Pulmonary artery endothelial cell (primary cell): ENCODE results near the gene HOXB7. TPM values are rescaled to one million over a fixed set of nuclear protein-coding genes. Genes with fewer than 3 reads are reported as not detected.

Experiments
- DNase-seq: peaks from one replicate; pipeline ENCODE4 v3.0.0-alpha.2; 2011; ENCODE audit warnings: low read depth, low spot score
- total RNA-seq: library from RNA; depleted of rRNA; stranded (reverse); fragments of >200 nt; gene quantifications from 2 replicates; pipeline ENCODE4 v1.2.3, GENCODE V29; 2014

HOXB7 gene
- total RNA-seq, 1 donor from 2014 or later: 0.59 TPM

DNA sequence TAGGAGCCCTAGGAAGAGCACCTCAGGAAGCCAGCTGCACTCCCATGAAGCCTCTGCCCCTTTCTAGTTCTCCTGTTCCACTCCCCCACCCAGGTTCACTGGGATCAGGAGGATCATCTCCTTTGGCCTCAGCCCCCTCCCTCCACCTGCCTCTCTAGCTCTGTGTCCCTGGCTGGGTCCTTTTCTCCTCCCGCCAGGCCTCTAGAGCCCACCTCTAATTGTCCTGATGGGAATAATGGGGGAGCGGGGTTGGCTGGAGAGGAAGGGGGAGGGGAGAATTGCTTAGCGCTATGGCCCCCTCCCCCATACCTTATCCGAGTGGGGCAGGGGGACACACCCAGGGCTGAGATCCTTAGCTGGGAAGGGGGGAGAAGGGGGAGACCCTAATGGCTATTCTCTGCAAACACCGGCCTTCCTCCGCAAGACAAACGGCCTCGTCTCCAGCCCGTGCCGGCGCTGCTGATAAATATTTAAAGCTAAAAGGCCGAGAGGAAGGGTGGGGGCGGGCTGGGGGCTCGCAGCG lies 997 bp downstream of the HOXB7 start:
- no peak for DNase-seq

DNA sequence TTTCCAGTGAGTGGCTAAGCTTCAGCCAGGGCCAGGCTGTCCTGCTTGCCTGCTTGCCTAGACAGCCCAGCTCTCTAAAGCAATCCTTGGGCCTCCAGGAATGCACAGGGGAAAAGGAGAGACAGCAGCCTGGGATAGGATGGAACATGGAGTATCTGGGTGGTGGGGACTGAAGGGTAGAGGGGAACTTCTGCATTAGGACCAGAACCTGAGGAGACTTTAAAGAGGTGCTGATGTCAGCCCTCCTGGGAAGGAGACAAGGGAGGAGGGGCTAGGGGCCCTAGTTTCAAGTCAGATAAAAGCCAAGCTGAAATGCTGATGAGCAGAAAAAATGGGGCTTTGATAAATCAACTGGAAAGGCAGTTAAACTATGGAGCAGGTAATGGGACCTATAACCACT lies 1.8 kb downstream of the HOXB7 start:
- no peak for DNase-seq

DNA sequence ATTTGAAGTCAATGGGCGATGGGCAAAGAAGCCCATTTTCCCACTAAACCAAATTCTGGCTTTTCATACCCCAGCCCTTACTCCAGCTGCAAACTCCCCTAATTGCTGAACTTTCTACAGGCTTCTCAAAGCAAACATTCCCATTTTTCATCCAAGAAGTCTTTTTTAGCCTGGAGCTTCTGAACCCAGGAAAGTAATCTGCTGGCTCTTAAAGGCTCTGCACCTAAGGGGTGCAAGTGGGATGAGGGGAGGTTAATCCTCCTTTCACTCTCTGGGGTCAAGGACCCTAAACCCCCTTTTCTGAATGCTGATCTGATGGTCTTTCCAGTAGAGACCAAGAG lies 2.4 kb downstream of the HOXB7 start:
- no peak for DNase-seq

DNA sequence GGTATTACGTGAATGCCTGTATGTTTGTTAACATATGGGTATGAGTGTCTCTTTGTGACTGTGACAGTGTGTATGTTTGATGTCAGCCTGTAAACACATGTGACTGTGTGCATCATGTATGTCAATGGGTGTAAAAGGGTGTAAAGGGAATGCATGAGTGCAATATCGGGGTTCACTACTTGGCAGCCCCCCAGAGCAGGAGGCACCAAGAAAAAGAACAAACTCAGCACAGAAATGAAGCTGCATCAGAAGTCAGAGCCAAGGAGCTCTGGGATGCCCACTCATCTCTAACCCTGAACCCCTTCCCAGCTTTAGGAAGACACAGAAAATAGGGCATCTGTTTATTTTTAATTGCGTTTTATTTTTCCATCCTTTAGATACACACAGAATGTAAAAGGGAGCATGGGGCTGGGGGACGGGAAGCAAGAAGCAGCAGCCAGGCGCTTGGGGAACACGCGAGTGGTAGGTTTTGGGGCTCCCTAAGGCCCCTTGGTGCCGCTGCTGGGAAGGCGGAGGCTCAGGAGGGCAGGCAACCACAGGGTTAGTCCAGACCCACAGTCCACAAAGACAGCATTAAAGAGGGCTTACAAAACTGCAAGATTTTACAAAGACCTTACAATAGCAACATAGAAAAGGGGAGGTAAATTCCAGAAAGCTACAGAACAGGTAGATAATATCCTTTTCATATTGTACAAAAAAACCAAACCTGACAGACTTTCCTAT lies 3.8 kb downstream of the HOXB7 start:
- DNase-seq: no peak

DNA sequence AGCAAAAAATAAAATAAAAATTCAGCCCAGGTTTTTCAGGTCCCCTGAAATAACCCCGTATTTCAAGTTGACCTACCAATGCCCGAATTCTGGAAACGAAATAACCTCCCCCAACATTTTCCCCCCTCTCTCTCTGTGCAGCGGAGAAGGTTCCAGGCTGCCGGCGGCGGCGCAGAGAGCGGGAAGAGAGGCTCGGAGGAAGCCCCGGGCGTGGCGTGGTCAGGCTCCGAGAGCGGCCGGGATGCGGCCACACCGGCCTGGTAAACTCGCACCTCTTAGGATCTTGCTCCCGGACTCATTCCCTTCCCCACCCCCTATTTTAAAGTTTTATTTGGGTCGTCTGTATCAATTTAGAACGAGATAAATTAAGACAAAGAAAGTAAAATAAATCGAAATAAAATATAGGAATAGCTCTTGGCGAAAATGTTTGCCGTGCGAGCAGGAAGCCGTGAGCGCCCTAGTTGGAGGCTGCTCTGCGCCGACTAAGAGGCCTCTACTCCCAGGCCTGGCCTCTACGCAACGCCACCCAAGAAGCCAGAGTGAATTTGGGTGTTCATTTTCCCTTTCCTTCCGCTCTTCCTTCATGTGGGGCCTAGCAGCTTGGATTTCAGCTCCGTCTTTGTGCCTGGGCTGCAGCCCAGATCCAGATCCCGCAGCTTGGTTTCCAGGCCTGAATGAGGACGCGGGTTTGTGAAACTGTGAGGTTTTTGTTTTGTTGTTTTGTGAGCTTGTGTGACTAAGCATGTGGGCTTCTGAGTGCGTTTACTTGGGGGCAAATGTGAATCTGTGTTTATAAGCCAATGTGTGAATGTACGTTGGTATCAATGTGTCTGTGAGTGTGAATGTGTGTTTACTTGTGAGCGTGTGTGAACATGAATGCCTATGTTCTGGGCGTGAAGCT lies 4.6 kb downstream of the HOXB7 start:
- no peak for DNase-seq

DNA sequence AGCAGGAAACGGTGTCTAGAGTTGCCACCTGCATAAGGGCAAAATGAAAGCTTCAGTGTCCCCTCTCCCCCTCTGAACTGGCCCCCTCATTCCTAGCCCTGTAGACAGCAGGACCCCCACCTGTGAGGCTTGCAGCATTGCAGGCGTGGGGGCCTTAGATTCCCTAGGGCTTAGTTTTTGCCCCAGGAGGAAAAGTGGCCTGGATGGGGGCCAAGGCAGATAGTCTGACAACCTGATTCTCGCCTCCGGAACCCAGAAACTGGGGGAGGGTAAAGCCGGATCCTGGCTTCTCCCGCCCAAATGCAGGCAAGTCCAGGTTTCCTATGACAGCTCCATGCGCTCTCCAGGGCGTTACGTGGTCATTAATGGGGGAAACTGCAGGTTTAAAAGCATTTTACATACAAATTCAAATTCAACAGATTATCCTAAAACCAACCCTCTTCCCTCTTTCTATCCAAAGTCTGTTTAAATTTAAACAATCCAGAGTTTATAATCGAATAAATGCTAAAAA lies 5.4 kb downstream of the HOXB7 start:
- no peak for DNase-seq

DNA sequence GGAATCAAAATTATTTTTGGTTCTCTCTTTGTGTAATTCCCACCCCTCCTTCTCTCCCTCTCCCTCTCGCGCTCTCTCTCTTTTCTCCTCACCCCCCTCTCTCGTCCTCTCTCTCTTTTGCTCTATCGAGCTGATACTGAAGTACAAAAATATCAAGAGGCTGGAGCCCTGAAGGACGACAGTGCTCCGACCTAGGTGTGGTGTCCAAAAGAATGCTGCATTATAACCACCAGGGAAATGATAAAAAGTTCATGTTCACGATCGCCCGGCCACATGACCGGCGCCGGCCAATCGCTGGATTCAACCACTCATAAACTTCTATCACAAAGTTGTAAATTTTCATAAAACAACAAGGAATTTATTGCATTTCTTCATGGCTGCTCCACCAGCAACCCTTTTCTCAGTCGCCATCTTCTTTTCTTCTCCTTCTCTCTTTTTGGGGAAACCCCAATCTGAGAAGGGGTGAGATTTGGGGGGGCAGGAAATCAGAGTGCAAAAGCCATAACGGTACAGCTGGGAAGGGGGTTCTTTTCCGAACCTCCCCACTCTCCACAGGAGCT lies 6.0 kb downstream of the HOXB7 start, which contains the start of gene HOXB6:
Gene HOXB6, minus strand, starts transcription at position 217 of the 560 bp plus-strand sequence. CDS start 6,836 bp downstream, outside the sequence.
- no peak for DNase-seq

DNA sequence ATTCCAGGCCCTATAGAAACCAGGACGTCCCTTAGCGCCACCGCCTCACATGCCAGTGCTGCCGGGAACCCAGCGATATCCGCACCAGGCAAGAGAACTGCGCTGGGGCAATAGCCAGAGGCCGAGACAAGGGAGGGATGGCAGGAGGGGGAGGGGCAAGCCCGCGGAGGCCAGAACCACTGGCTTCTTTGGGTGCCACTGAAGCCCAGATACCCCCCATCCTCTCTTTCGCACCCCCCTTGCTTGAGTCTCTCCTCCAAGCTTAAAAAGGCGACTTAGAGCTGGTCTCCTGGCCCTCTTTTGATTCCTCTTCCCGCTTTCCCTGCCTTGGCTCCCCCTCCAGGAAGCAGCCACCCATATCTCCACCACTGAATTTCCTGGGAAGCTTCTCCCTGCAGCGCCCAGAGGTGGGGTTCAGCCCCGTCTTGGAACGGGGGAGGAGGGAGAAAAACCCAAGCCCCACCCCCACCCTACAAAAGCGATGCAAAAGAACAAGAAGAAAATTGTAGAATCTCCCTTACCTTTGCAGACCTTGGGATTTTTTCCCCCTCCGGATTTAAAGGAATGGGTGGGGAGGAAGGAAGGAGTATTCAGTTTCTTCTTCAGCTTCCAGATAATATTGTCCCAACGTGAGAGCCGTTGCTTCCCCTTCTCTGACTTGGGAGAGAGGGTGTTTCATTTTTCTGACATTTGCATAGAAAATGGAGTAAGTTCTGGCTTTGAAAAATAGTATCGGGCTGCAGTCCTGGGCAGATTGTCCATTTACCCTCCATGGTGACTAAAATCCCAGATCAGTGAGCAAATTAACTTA lies 6.7 kb downstream of the HOXB7 start:
- no peak for DNase-seq

DNA sequence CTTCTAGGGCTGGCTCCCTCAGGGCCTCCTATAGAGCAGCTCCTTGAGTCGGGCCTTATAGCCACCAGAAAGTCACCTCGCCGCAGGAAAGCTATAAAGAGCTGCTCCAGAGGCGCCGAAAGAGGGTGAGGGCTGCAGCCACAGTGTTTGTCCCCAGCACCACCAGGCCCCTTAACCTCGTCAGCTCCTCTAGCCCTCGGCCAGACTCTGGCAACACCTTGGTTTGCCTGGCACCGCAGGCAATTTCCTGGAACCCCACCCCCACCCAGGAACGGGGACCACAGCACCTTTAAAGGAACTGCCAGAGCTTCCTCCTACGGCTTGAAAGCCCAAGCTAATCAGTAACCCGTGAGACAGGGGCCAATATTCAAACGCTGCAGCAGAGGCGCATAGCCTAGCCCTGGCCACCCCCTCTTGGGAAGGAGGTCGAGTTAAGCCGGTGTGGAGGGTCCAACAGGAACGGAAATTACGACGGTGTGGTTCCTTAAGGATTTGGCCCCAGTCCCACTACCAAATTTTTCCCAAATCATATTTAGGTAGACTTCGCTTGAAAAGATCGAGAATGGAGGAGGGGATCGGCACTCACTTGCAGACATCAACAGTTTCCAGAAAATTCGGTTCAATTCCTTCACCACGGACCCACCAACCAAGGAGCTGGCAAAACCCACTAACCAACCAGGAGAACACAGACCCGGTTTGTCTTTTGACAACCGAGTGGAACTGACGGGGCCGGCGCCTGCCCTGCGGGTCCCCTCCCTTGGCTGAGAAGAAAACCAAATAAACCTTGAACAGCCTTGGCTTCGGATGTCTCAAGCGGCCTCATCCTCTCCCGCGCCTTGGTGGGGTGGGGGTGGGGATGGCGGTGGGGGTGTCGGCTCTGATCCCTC lies 9.0 kb downstream of the HOXB7 start:
- no peak for DNase-seq

DNA sequence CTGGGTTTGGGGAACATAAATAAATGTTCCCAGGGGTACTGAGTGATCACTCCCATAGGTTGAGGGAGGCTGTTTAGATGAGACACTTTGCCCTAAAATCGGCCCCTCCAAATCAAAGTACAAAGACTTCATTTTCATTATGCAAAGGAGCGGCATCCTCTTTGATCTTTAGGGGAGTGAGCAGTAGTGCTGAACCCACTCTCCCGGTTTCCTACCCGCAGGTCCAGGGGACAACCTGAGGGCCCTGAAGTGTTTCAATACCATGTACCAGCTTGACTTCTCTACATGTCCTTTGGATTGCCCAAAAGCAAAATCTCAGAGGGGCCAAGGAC lies 9.6 kb downstream of the HOXB7 start:
- DNase-seq: no peak

DNA sequence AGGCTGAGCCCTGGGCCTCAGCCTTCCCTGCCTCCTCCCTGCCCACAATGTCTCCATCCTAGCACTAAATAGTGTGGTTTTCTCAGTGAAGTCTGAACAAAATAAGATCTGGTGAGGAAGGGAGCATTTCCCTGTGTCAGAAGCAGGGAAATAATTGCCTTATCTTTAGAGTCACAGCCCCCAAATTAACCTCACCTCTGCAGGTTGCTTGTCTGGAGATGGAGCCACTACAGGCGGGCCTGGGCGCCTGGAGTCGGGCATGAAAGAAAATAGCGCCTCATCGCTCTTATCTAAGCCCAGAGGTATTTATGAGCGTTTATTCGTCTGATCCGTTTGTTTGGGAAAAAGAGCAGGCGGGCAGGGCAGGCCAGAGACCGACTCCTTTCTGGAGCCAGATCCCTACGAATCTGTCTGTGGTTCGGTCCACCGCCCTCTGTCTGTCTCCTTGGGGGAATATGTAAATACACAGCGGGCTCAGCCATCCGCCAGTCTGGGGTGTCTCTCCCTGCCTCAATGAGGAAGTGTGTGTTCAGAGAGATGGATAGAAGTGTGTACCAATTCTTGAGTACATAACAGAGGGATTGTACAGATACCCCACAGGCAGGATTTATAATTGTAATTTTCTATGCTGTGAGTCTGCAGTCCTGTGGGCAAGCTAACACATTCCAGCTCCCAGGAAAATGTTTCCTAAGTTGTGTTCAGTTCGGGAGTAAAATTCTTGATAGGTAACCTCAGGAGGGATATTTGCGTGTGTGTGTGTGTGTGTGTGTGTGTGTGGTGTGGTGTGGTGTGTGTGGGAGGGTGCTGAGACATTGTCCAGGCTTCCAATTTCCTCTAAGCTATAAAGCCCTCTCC lies 10.3 kb downstream of the HOXB7 start:
- no peak for DNase-seq

DNA sequence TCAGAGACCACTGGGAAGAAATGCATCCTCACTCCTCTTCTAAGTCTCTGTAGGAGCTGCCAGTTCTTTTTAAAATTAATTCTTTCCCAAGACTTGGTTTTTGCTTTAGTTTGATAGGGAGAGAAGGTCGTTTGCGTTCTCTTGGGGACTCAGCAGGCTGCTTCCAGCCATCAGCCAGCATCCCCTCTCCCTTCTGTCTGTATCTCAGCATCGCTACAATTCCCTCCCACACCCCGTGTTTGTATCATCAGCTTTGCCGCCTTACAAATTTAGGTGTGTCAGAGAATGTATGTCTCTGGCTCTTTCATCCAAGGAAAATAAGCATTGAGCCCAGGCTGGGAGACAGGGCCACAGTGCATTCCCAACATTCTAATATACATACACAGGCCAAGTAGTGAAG lies 11.5 kb downstream of the HOXB7 start:
- no peak for DNase-seq

DNA sequence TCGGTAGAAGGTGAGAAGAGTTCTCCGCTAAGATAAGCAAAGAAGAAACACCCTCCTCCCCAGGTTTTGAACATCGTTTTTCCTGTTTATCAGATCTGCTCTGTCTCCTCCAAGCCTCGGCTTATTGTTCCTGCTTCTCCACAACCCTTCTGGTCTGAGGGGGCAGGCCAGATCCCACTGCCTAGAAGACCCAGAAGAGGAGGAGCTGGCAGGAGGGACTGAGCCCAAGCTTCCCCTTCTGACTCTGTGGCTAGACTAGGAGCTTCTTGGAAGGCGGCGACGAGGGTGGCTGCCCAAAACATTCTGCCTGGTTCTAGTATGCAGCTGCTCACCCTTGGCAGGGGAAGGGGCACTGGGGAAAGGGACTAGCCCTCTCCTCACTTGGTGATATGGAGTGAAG lies 12.1 kb downstream of the HOXB7 start:
- DNase-seq: no peak

DNA sequence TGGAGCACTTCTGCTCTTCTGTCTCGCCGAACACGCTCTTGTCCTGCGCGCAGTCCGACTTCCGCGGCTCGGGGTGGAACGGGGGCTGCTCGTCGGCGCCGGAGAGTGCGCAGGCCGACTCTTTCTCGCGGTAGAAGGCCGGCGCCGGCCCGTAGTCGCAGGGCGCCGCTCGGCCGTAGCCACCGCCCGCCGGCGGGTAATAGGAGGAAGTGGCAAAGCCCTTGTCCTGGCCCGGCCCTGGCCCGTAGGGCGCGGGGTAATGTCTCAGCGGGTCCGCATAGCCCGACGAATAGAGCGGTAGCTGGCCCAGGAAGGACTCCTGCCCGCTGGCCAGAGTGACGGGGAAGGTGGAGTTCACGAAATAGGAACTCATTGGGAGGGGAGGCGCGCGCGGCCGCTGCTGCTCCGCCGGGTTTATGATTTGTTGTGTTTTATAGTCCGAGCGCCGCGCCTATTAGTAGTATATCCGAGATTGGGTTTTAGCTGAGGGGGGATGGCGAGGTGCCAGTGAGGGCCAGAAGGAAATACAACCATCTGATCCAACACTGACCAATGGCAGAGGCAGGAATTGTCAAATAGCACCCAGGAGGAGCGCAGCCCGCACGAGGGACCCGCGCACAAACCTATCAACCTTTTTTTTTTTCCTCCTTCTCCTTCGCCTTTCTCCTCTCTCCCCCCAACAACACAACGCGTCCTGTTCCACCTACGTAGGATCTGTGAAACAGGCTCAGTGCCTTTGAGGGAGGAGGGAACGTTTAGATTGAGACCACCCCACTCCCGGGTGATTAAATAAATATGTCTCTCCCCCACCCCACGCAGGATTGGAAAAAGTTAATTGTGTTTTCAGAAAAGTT lies 12.8 kb downstream of the HOXB7 start:
- no peak for DNase-seq

DNA sequence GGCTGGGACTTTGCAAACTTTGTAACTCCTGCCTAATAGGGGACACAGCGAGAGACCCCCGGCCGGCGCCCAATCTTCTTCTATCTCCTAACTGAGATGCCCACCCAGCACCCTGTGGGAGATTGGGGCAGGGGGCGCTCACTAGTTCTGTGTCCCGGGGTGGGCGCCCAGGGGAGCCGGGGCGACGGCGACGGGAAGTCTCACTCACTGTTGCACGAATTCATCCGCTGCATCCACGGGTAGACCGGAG lies 13.4 kb downstream of the HOXB7 start:
- DNase-seq: no peak

DNA sequence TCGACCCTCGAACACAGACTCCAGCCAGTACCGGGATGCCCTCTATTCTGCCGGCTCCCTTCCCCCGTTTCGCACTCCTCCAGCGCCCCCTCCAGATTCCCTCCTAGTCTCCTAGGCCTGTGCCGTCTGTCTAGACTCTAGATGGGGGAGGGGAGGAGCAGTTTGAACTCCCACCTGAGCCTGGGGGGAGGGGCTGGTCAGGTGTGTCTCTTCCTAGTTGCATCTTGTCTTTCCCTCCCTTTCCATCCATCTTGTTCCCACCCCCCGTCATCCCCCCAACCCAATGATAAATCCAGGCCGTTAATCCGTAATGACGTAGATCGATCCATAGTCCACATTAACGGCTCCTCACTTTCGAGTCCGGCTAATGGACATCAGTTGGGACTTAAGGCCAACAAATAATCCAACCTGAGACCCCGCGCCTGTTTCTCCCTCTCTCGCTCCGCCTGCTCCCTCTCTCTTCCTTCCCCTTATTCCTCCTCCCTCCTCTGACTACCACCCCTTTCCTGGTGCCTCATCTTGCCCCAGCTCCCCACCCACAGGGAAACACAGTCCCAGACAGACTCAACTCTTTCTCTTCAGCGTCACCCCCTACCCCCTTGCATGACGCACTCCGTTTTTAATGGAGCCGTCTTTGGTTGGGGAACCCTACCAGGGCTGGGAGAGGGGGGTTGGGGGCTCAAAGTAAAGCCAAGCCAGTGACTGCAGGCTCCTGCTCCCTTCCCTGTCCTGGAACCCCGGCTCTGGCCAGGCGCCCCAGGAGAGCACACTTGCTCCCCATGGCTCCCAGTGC lies 13.9 kb downstream of the HOXB7 start:
- DNase-seq: no peak

DNA sequence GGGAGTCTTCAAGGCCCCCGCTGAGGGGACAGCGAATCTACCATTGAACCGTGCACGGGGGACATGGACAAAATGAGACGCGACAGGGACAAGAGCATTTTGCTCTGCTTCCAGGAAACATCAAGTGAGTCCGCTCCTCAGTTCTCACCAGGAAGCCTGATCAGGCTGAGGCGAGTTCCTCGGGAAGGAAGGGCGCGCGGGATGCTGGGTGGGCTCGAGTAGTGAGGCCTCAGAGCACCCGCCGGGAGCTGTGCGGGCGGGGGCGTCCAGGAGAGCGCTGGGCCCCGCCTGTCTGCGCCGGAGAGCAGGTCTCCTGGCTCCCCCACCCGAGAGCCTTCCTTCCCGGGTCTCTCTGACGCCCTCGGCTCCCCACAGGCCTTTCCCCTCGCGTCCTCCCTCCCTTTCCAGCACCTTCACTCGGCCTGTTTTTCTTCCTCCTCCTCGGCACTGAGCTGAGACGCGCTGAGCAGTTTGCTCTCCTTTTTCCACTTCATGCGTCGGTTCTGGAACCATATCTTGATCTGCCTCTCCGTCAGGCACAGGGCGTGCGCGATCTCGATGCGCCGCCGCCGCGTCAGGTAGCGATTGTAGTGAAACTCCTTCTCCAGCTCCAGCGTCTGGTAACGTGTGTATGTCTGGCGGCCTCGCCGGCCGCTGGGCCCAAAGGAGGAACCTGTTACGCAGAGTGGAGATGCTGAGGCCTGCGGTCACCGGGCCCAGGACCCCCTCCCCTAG lies 14.7 kb downstream of the HOXB7 start:
- DNase-seq: no peak
